ENCODE data around the gene PGLYRP1.

DNA sequence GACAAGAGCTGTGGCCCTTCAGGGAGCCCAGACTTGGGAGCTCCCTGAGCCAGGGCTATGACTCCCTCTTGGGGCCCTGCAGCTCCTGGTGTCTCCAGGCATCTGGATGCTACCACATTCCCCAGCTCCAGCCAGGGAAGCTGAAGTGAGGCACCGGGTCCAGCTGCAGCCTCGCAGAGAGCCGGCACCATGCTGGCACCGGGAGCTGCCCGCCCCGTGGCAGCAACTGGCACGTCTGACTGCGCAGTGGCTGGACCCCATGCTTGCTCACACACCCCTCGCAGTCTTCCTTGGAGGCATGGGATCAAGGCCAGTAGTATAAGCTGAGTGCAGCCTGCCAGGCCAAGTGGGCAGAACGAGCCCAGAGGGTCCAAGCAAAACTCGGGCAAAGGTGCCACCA, 10.5 kb upstream of the PGLYRP1 start:
- TF ChIP-seq, protein P1, sequence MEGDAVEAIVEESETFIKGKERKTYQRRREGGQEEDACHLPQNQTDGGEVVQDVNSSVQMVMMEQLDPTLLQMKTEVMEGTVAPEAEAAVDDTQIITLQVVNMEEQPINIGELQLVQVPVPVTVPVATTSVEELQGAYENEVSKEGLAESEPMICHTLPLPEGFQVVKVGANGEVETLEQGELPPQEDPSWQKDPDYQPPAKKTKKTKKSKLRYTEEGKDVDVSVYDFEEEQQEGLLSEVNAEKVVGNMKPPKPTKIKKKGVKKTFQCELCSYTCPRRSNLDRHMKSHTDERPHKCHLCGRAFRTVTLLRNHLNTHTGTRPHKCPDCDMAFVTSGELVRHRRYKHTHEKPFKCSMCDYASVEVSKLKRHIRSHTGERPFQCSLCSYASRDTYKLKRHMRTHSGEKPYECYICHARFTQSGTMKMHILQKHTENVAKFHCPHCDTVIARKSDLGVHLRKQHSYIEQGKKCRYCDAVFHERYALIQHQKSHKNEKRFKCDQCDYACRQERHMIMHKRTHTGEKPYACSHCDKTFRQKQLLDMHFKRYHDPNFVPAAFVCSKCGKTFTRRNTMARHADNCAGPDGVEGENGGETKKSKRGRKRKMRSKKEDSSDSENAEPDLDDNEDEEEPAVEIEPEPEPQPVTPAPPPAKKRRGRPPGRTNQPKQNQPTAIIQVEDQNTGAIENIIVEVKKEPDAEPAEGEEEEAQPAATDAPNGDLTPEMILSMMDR (IDR thresholded peaks at IDR 0.05) = no peak
- TF ChIP-seq, protein P2, sequence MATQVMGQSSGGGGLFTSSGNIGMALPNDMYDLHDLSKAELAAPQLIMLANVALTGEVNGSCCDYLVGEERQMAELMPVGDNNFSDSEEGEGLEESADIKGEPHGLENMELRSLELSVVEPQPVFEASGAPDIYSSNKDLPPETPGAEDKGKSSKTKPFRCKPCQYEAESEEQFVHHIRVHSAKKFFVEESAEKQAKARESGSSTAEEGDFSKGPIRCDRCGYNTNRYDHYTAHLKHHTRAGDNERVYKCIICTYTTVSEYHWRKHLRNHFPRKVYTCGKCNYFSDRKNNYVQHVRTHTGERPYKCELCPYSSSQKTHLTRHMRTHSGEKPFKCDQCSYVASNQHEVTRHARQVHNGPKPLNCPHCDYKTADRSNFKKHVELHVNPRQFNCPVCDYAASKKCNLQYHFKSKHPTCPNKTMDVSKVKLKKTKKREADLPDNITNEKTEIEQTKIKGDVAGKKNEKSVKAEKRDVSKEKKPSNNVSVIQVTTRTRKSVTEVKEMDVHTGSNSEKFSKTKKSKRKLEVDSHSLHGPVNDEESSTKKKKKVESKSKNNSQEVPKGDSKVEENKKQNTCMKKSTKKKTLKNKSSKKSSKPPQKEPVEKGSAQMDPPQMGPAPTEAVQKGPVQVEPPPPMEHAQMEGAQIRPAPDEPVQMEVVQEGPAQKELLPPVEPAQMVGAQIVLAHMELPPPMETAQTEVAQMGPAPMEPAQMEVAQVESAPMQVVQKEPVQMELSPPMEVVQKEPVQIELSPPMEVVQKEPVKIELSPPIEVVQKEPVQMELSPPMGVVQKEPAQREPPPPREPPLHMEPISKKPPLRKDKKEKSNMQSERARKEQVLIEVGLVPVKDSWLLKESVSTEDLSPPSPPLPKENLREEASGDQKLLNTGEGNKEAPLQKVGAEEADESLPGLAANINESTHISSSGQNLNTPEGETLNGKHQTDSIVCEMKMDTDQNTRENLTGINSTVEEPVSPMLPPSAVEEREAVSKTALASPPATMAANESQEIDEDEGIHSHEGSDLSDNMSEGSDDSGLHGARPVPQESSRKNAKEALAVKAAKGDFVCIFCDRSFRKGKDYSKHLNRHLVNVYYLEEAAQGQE (IDR thresholded peaks at IDR 0.05; ENCODE audit: insufficient read depth in 1 of 2, low read depth in 2 of 2, low read length in 1 of 2) = no peak
- TF ChIP-seq TCF7L2 (IDR thresholded peaks at IDR 0.05; ENCODE audit: low read depth, low read length) = no peak
- TF ChIP-seq SIN3A (IDR thresholded peaks at IDR 0.05; ENCODE audit: borderline replicate concordance, insufficient read depth, low read depth, low read length) = no peak
